GM12878 (cell line): ENCODE data around the gene ABCB8. TPM values are rescaled to one million over a fixed set of nuclear protein-coding genes. Genes with fewer than 3 reads are reported as not detected.
A peak's percentile ranks its signal among the peaks of the same experiment; 100 is the strongest.

Source experiments
- ATAC-seq: fragments of 200-7000 bp; cut with Tn5 transposase; 3 replicates; pipeline ENCODE4 v1.9.1; 2020; ENCODE audit warnings: mild to moderate bottlenecking, moderate library complexity
- BruUV-seq: library from RNA; stranded (reverse); fragments of 400-500 nt; replicated peaks from 2 replicates; lab custom pipeline; 2021; lab: Mats Ljungman, UMichigan
- CTCF ChIA-PET: fragments of 300-600 bp; sonication (Branson Sonifier 250); formaldehyde crosslinking; extraction: SDS; loops from one replicate; lab custom pipeline; 2021; ENCODE audit warnings: inconsistent platforms; lab: Yijun Ruan, JAX
- POLR2A ChIA-PET: fragments of 350-600 bp; formaldehyde crosslinking; extraction: SDS; loops from one replicate; lab custom pipeline; 2021; ENCODE audit warnings: inconsistent platforms; lab: Charles Lee
- RAD21 ChIA-PET: fragments of 300-600 bp; sonication (Branson Sonifier 250); formaldehyde crosslinking; loops from one replicate; lab custom pipeline; 2023; ENCODE audit warnings: antibody characterized with exemption; ENCODE audit not compliant: unreplicated experiment; lab: Charles Lee
- SMC1A ChIA-PET: fragments of 300-600 bp; sonication (Branson Sonifier 250); formaldehyde crosslinking; loops from one replicate; lab custom pipeline; 2023; ENCODE audit not compliant: unreplicated experiment, uncharacterized antibody; lab: Charles Lee
- DNase-seq: peaks from one replicate; pipeline ENCODE4 v3.0.0-alpha.2; 2011; ENCODE audit warnings: low read depth, low spot score
- FAIRE-seq: peaks from 3 replicates; lab custom pipeline; 2011; peaks lifted over from hg19 to GRCh38; lab: Jason Lieb, UNC
- H2AFZ ChIP-seq: 2 replicates; pipeline ENCODE4 v1.6.0; 2011; ENCODE audit warnings: low read depth, low read length, control low read depth; ENCODE audit not compliant: control insufficient read depth
- H3K27ac ChIP-seq: 2 replicates; pipeline ENCODE4 v1.5.1; 2011; ENCODE audit warnings: control low read depth; ENCODE audit not compliant: control insufficient read depth, insufficient read depth
- H3K27me3 ChIP-seq, 2 experiments: replicated peaks in 1 of 2; 2 replicates each; pipeline versions ENCODE4 v1.6.0 to v1.6.1; 2011; ENCODE audit warnings: low read length in 1 of 2; ENCODE audit not compliant: control insufficient read depth in 2 of 2, insufficient read depth in 2 of 2
- H3K36me3 ChIP-seq, 2 experiments: 2 replicates each; pipeline ENCODE4 v1.5.1; 2011; ENCODE audit warnings: low read length in 1 of 2; ENCODE audit not compliant: control insufficient read depth in 2 of 2, insufficient read depth in 2 of 2
- H3K4me1 ChIP-seq: 2 replicates; pipeline ENCODE4 v1.6.1; 2011; ENCODE audit warnings: mild to moderate bottlenecking, low read length, moderate library complexity, mixed read lengths; ENCODE audit not compliant: control insufficient read depth, insufficient read depth
- H3K4me2 ChIP-seq: 2 replicates; pipeline ENCODE4 v1.6.0; 2011; ENCODE audit warnings: control low read depth; ENCODE audit not compliant: control insufficient read depth, insufficient read depth
- H3K4me3 ChIP-seq: fragments of 200-600 bp; sonication (generic); 2 replicates; pipeline ENCODE4 v1.5.1; 2016
- H3K79me2 ChIP-seq: 2 replicates; pipeline ENCODE4 v1.6.0; 2011; ENCODE audit warnings: low read length; ENCODE audit not compliant: control insufficient read depth, insufficient read depth
- H3K9ac ChIP-seq: 2 replicates; pipeline ENCODE4 v1.8.0; 2011; ENCODE audit warnings: low read length, control low read depth, mixed read lengths; ENCODE audit not compliant: control insufficient read depth, insufficient read depth
- H3K9me3 ChIP-seq: replicated peaks from 3 replicates; pipeline ENCODE4 v1.5.1; 2011; ENCODE audit warnings: mild to moderate bottlenecking, low read length; ENCODE audit not compliant: control insufficient read depth, insufficient read depth
- H4K20me1 ChIP-seq: 2 replicates; pipeline ENCODE4 v1.6.0; 2011; ENCODE audit not compliant: control insufficient read depth, insufficient read depth
- HDGF ChIP-seq: fragments of 450-650 bp; IDR thresholded peaks from 2 replicates; pipeline ENCODE4 v1.6.1; 2016; ENCODE audit warnings: antibody characterized with exemption
- NFIC ChIP-seq: IDR thresholded peaks from 2 replicates; pipeline ENCODE4 v1.6.1; 2012; ENCODE audit warnings: low read depth, mild to moderate bottlenecking, inconsistent platforms, low read length, moderate library complexity
- SIX5 ChIP-seq: IDR thresholded peaks from 2 replicates; pipeline ENCODE4 v1.6.1; 2011; ENCODE audit warnings: mild to moderate bottlenecking, low read depth, low read length, moderate library complexity; ENCODE audit not compliant: severe bottlenecking
- SRF ChIP-seq, 2 experiments: IDR thresholded peaks; 2 replicates each; pipeline ENCODE4 v1.6.1; 2011; ENCODE audit warnings: low read depth in 2 of 2, low read length in 2 of 2, mild to moderate bottlenecking in 1 of 2, moderate library complexity in 1 of 2
- SUPT20H ChIP-seq: IDR thresholded peaks from 2 replicates; pipeline ENCODE4 v1.6.1; 2011; ENCODE audit warnings: low read depth, mild to moderate bottlenecking, low read length, moderate library complexity, borderline replicate concordance; ENCODE audit not compliant: control insufficient read depth
- WGBS: methylation state at CpG from one replicate; pipeline ENCODE4 v1.1.6; 2016; ENCODE audit warnings: low lambda C conversion rate; ENCODE audit not compliant: insufficient replicate concordance, insufficient coverage; ENCODE audit errors: missing lambda C conversion rate; 5-methylcytosine and 5-hydroxymethylcytosine counted together
- in situ Hi-C: fragments of 300-500 bp; cut with MboI; formaldehyde crosslinking; loops from 9 replicates; pipeline ENCODE4 v1.14.3; 2018; ENCODE audit warnings: mixed read lengths
- intact Hi-C: fragments of 100-400 bp; cut with micrococcal nuclease; formaldehyde crosslinking; loops from one replicate; pipeline ENCODE4 v1.14.2; 2022; ENCODE audit not compliant: unreplicated experiment
- polyA plus RNA-seq, 11 experiments: library from polyadenylated mRNA; depleted of rRNA in 4 of 11; unstranded in 6 of 11; stranded (reverse) in 5 of 11; fragments of >200 nt; fragmentation: Nextera tagmentation in 4 of 11; fragmentation: Illumina TruSeq in 1 of 11; extraction: Ambion mirVana in 4 of 11; extraction: Trizol in 1 of 11; gene quantifications; 1 replicate in 1 of 11; 2 replicates in 10 of 11; pipeline versions ENCODE4 v1.2.1 to v1.2.3, GENCODE V29; 2011 to 2016; ENCODE audit warnings: inconsistent platforms in 2 of 11, missing spikeins in 2 of 11, low read depth in 1 of 11
- total RNA-seq, 4 experiments: library from RNA; depleted of rRNA in 3 of 4; stranded (reverse); fragments of >200 nt in 3 of 4; fragmentation: Illumina TruSeq in 1 of 4; extraction: Trizol in 1 of 4; gene quantifications; 2 replicates each; pipeline versions ENCODE4 v1.2.1 to v1.2.3, GENCODE V29; 2013 to 2021
- TF ChIP-seq, protein P1 (sequence below): fragments of 150-350 bp; IDR thresholded peaks from 2 replicates; pipeline ENCODE4 v1.6.1; 2016; ENCODE audit warnings: low read depth, low read length
- TF ChIP-seq, protein P2 (sequence below): IDR thresholded peaks from 2 replicates; pipeline ENCODE4 v1.6.1; 2012; ENCODE audit warnings: improper control_type of control experiment, low read depth, low read length; ENCODE audit not compliant: insufficient replicate concordance
- TF ChIP-seq, protein P3 (sequence below): fragments of 450-650 bp; formaldehyde crosslinking; IDR thresholded peaks from 2 replicates; pipeline ENCODE4 v1.4.0; 2020; ENCODE audit warnings: mild to moderate bottlenecking, moderate library complexity

The ABCB8 gene
- total and polyA plus RNA-seq, 10 of the 15 experiments (the other 5 are each of a cell fraction or from before 2014, with no cell fraction given) = 0.77 to 34.8 (median 18.9) TPM

DNA sequence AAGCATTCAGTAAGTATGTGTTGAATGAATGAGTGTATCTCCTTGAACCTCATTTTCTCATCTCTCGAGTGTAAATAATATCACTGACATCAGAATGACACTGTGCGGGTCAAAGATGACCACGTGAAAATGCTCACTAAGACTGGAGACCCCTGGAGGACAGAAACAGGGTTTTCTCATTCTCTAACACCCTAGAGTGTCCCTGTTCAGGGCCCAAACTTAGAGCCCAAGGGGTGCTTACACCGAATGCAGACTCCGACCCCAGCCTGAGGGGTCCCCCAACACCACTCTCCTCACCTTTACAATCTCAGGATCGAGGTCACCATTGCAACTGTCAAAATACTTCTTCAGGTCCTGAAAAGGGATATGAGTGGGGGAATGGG, 28.0 kb downstream of the ABCB8 start (continued):
- TF ChIP-seq, protein P1, sequence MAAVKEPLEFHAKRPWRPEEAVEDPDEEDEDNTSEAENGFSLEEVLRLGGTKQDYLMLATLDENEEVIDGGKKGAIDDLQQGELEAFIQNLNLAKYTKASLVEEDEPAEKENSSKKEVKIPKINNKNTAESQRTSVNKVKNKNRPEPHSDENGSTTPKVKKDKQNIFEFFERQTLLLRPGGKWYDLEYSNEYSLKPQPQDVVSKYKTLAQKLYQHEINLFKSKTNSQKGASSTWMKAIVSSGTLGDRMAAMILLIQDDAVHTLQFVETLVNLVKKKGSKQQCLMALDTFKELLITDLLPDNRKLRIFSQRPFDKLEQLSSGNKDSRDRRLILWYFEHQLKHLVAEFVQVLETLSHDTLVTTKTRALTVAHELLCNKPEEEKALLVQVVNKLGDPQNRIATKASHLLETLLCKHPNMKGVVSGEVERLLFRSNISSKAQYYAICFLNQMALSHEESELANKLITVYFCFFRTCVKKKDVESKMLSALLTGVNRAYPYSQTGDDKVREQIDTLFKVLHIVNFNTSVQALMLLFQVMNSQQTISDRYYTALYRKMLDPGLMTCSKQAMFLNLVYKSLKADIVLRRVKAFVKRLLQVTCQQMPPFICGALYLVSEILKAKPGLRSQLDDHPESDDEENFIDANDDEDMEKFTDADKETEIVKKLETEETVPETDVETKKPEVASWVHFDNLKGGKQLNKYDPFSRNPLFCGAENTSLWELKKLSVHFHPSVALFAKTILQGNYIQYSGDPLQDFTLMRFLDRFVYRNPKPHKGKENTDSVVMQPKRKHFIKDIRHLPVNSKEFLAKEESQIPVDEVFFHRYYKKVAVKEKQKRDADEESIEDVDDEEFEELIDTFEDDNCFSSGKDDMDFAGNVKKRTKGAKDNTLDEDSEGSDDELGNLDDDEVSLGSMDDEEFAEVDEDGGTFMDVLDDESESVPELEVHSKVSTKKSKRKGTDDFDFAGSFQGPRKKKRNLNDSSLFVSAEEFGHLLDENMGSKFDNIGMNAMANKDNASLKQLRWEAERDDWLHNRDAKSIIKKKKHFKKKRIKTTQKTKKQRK = no peak
- TF ChIP-seq, all 136 proteins: peak for 0

DNA sequence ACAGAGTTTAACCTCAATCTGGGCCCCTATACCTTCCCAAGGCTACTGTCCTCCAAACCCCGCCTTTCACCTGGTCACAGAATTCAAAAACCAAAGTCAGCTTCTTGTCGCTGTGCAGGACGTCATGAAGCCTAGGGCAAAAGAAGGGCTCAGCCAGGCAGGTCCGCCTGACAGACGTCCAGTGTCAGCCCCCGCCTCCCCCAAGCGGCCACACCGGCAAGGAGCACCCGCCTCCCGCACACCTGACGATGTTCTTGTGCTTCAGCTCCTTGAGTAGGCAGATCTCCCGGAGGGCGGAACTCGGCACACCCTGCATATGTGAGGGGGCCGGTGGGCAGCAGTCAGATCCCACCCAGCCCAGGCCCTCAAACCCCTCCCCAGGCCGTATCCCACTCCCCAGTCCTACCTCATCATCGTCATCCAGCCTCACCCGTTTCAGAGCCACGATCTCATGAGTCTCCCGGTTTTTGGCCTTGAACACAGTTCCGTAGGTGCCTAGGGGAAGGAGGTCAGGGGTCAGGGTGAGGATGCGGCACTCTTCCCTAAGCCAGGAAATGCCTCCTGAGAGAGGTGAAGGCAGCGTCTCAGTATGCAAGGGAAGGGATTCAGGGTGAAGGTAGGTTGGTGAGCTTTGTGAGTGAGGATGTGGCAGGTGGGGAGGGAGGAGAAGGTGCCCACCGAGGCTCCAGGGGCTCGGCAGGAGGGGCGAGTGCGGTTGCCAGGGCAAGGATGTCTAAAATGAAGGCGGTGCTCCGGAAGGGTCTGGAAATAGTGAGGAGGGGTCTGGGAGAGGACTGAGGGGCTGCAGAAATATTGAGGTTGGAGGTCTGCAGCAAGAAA, 28.6 kb downstream of the ABCB8 start:
- Histone ChIP-seq H3K9me3 (no peaks in the 10 kb centered on the region), H4K20me1 (no peaks in the 10 kb centered on the region), H3K4me1 (peaks cover 24% of the 10 kb centered on the region), H3K27ac (no peak overlapping the region), H3K79me2 (peaks cover 19% of the 10 kb centered on the region), H3K9ac (peak overlapping the region; percentile 82), H2AFZ (peak overlapping the region; percentile 94), H3K27me3 (no peaks in the 10 kb centered on the region), H3K36me3 (no peaks in the 10 kb centered on the region), H3K4me3 (peak overlapping the region; percentile 87), H3K4me2 (peak overlapping the region; percentile 95)
- BruUV-seq = no TSS peak
- POLR2A ChIA-PET = no interaction called here
- SMC1A ChIA-PET = no interaction called here
- DNase-seq (no peak), FAIRE-seq (no peak), ATAC-seq (no peak)
- WGBS = 69% methylated on average over 29 of the region's 29 CpGs
- intact Hi-C loops = no loop called here
- in situ Hi-C loops = no loop called here
- RAD21 ChIA-PET = no interaction called here
- CTCF ChIA-PET = interaction anchor here (1.0 kb wide), 1 partner anchor 29 kb away, joined by 3 read pairs; the partner anchor contains the start of gene ABCB8
- TF ChIP-seq, protein P2, sequence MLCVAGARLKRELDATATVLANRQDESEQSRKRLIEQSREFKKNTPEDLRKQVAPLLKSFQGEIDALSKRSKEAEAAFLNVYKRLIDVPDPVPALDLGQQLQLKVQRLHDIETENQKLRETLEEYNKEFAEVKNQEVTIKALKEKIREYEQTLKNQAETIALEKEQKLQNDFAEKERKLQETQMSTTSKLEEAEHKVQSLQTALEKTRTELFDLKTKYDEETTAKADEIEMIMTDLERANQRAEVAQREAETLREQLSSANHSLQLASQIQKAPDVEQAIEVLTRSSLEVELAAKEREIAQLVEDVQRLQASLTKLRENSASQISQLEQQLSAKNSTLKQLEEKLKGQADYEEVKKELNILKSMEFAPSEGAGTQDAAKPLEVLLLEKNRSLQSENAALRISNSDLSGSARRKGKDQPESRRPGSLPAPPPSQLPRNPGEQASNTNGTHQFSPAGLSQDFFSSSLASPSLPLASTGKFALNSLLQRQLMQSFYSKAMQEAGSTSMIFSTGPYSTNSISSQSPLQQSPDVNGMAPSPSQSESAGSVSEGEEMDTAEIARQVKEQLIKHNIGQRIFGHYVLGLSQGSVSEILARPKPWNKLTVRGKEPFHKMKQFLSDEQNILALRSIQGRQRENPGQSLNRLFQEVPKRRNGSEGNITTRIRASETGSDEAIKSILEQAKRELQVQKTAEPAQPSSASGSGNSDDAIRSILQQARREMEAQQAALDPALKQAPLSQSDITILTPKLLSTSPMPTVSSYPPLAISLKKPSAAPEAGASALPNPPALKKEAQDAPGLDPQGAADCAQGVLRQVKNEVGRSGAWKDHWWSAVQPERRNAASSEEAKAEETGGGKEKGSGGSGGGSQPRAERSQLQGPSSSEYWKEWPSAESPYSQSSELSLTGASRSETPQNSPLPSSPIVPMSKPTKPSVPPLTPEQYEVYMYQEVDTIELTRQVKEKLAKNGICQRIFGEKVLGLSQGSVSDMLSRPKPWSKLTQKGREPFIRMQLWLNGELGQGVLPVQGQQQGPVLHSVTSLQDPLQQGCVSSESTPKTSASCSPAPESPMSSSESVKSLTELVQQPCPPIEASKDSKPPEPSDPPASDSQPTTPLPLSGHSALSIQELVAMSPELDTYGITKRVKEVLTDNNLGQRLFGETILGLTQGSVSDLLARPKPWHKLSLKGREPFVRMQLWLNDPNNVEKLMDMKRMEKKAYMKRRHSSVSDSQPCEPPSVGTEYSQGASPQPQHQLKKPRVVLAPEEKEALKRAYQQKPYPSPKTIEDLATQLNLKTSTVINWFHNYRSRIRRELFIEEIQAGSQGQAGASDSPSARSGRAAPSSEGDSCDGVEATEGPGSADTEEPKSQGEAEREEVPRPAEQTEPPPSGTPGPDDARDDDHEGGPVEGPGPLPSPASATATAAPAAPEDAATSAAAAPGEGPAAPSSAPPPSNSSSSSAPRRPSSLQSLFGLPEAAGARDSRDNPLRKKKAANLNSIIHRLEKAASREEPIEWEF = no peak
- TF ChIP-seq NFIC (no peak), SRF (IDR thresholded peaks at IDR 0.05; ENCODE audit: low read depth in 2 of 2, low read length in 2 of 2) (no peak), SIX5 (no peak), HDGF (no peak), SUPT20H (no peak)
- TF ChIP-seq, protein P3, sequence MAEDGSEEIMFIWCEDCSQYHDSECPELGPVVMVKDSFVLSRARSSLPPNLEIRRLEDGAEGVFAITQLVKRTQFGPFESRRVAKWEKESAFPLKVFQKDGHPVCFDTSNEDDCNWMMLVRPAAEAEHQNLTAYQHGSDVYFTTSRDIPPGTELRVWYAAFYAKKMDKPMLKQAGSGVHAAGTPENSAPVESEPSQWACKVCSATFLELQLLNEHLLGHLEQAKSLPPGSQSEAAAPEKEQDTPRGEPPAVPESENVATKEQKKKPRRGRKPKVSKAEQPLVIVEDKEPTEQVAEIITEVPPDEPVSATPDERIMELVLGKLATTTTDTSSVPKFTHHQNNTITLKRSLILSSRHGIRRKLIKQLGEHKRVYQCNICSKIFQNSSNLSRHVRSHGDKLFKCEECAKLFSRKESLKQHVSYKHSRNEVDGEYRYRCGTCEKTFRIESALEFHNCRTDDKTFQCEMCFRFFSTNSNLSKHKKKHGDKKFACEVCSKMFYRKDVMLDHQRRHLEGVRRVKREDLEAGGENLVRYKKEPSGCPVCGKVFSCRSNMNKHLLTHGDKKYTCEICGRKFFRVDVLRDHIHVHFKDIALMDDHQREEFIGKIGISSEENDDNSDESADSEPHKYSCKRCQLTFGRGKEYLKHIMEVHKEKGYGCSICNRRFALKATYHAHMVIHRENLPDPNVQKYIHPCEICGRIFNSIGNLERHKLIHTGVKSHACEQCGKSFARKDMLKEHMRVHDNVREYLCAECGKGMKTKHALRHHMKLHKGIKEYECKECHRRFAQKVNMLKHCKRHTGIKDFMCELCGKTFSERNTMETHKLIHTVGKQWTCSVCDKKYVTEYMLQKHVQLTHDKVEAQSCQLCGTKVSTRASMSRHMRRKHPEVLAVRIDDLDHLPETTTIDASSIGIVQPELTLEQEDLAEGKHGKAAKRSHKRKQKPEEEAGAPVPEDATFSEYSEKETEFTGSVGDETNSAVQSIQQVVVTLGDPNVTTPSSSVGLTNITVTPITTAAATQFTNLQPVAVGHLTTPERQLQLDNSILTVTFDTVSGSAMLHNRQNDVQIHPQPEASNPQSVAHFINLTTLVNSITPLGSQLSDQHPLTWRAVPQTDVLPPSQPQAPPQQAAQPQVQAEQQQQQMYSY (CRISPR knock-in tag) = no peak
